GM18951 (cell line): Measurements from ENCODE around the gene EMCN.
"Not testable (repeated sequence)": the region's sequence is repeated elsewhere in the genome, so short reads cannot be mapped to it uniquely, and the experiment has no call there.

Experiments used
- POLR2A ChIP-seq: IDR thresholded peaks from 4 replicates; pipeline ENCODE4 v1.6.1; 2011; ENCODE audit warnings: mild to moderate bottlenecking; ENCODE audit not compliant: insufficient read length, insufficient read depth; ENCODE audit errors: extremely low read depth
- in situ Hi-C: fragments of 300-500 bp; cut with MboI; formaldehyde crosslinking; loops from one replicate; pipeline ENCODE4 v1.12.0; 2022; ENCODE audit warnings: low sequenced_read_pairs, mixed read lengths, inconsistent platforms; ENCODE audit not compliant: unreplicated experiment

Gene EMCN

GRCh38 chr4:100391086-100391485, 126.7 kb downstream of the EMCN start:
- TF ChIP-seq POLR2A: no peak
- in situ Hi-C loops: no loop called here

- TF ChIP-seq POLR2A: no peak
- in situ Hi-C loops: no loop called here
Measured at GRCh38 chr4:100386270-100386669, 131.6 kb downstream of the EMCN start.

- in situ Hi-C loops: not testable (repeated sequence)
Measured at GRCh38 chr4:100380401-100380800, 137.4 kb downstream of the EMCN start.

GRCh38 chr4:100379583-100380105, 138.2 kb downstream of the EMCN start:
- no peak for TF ChIP-seq POLR2A
- in situ Hi-C loops: no loop called here

- in situ Hi-C loops: no loop called here
- TF ChIP-seq POLR2A: no peak
Measured at GRCh38 chr4:100372432-100372831, 145.4 kb downstream of the EMCN start.

GRCh38 chr4:100369871-100370270, 148.0 kb downstream of the EMCN start:
- no peak for TF ChIP-seq POLR2A
- in situ Hi-C loops: no loop called here

- in situ Hi-C loops: no loop called here
- no peak for TF ChIP-seq POLR2A
Measured at GRCh38 chr4:100367451-100367850, 150.4 kb downstream of the EMCN start.

GRCh38 chr4:100366213-100366612, 151.6 kb downstream of the EMCN start:
- in situ Hi-C loops: no loop called here
- TF ChIP-seq POLR2A: no peak

GRCh38 chr4:100362366-100362765, 155.5 kb downstream of the EMCN start:
- no peak for TF ChIP-seq POLR2A
- in situ Hi-C loops: no loop called here

- in situ Hi-C loops: no loop called here
- no peak for TF ChIP-seq POLR2A
Measured at GRCh38 chr4:100361336-100361735, 156.5 kb downstream of the EMCN start.

GRCh38 chr4:100360211-100360610, 157.6 kb downstream of the EMCN start:
- TF ChIP-seq POLR2A: no peak
- in situ Hi-C loops: no loop called here

GRCh38 chr4:100359441-100359840, 158.4 kb downstream of the EMCN start:
- no peak for TF ChIP-seq POLR2A
- in situ Hi-C loops: no loop called here

GRCh38 chr4:100357542-100357941, 160.3 kb downstream of the EMCN start:
- in situ Hi-C loops: no loop called here
- TF ChIP-seq POLR2A: no peak

- no peak for TF ChIP-seq POLR2A
- in situ Hi-C loops: no loop called here
Measured at GRCh38 chr4:100356172-100356571, 161.7 kb downstream of the EMCN start.

- in situ Hi-C loops: not testable (repeated sequence)
Measured at GRCh38 chr4:100352352-100352751, 165.5 kb downstream of the EMCN start.
